GM23248 (cell line): Measurements from ENCODE around the gene CNTN1.

Source experiments
- EZH2 ChIP-seq: fragments of 200-600 bp; sonication (generic); IDR thresholded peaks from 2 replicates; pipeline ENCODE4 v1.6.1; 2018; ENCODE audit warnings: antibody characterized with exemption, mild to moderate bottlenecking; ENCODE audit not compliant: insufficient read depth, poor library complexity, severe bottlenecking
- EZH2phosphoT487 ChIP-seq: fragments of 200-600 bp; sonication (generic); IDR thresholded peaks from 2 replicates; pipeline ENCODE4 v1.6.1; 2018; ENCODE audit warnings: antibody characterized with exemption, moderate library complexity, mild to moderate bottlenecking, low read depth; ENCODE audit not compliant: insufficient read depth

GRCh38 chr12:40957417-40957816 is 265.2 kb downstream of the CNTN1 start:
- TF ChIP-seq EZH2 (no peak), EZH2phosphoT487 (no peak)
